Right lobe of liver (tissue), 6 donors: Measurements from ENCODE around the gene SGO2. TPM values are rescaled to one million over a fixed set of nuclear protein-coding genes. Genes with fewer than 3 reads are reported as not detected.

Experiments used
- ATAC-seq, 4 donors: fragments of 200-7000 bp; cut with Tn5 transposase; one replicate each; pipeline ENCODE4 v1.9.1; 2020; ENCODE audit warnings: mild to moderate bottlenecking in 4 of 4, moderate library complexity in 4 of 4
- DNase-seq, 3 donors: peaks; one replicate each; pipeline ENCODE4 v3.0.0-alpha.2; 2020
- H3K27ac ChIP-seq, 3 donors: fragments of 200-600 bp; one replicate each; pipeline ENCODE4 v1.8.0; 2022
- H3K27me3 ChIP-seq, 2 donors: fragments of 200-600 bp; one replicate each; pipeline ENCODE4 v1.8.0; 2022
- H3K36me3 ChIP-seq, 4 donors: fragments of 200-600 bp; sonication (generic) in 1 of 4; one replicate each; pipeline versions ENCODE4 v1.5.1 to v1.8.0; 2017 to 2022; ENCODE audit warnings: control low read depth in 1 of 4
- H3K4me1 ChIP-seq, 4 donors: fragments of 200-600 bp; sonication (generic) in 1 of 4; one replicate each; pipeline versions ENCODE4 v1.5.1 to v1.8.0; 2017 to 2022; ENCODE audit warnings: control low read depth in 1 of 4
- H3K4me3 ChIP-seq, 3 donors: fragments of 200-600 bp; one replicate each; pipeline ENCODE4 v1.8.0; 2022
- H3K9me3 ChIP-seq, 4 donors: fragments of 200-600 bp; sonication (generic) in 1 of 4; one replicate each; pipeline versions ENCODE4 v1.5.1 to v1.8.0; 2017 to 2022; ENCODE audit warnings: control low read depth in 1 of 4
- CTCF ChIP-seq, 4 donors: fragments of 200-600 bp in 3 of 4; fragments of 450-650 bp in 1 of 4; IDR thresholded peaks; one replicate each; pipeline versions ENCODE4 v1.5.1 to v1.8.0; 2016 to 2022; ENCODE audit warnings: antibody characterized with exemption in 4 of 4, mild to moderate bottlenecking in 2 of 4
- POLR2A ChIP-seq: fragments of 450-650 bp; IDR thresholded peaks from one replicate; pipeline ENCODE4 v1.6.1; 2017; ENCODE audit warnings: antibody characterized with exemption, mild to moderate bottlenecking
- WGBS: methylation state at CpG from one replicate; pipeline ENCODE4 v1.1.6; 2018; ENCODE audit warnings: low coverage, low lambda C conversion rate; ENCODE audit not compliant: insufficient coverage; ENCODE audit errors: missing lambda C conversion rate; 5-methylcytosine and 5-hydroxymethylcytosine counted together
- intact Hi-C, 2 donors: fragments of 100-400 bp; cut with DNase I; formaldehyde crosslinking; loops; one replicate each; pipeline versions ENCODE4 v1.11.2 to v1.14.1; 2022
- total RNA-seq, 6 experiments: library from RNA; depleted of rRNA in 2 of 6; stranded (reverse); fragments of >200 nt in 2 of 6; fragmentation: NEBNext Ultra II Directional in 3 of 6; extraction: Animal tissue kit (Norgen Biotek cat#: 25700) in 3 of 6; gene quantifications; one replicate each; pipeline versions ENCODE4 v1.1.0 to v1.2.4, GENCODE V29; 2016 to 2023
- donor health status: DM: no; HTN: yes; CAD: no.
- donor health status: DM: no; HTN: no; CAD: no.
- donor health status: DM: no; HTN: no; CAD: no.
- donor health status: DM: no; HTN: yes; CAD: no.
- donor health status: DM: no; HTN: yes; CAD: no.

Gene SGO2
- total RNA-seq, 6 experiments from 2014 or later: 0.37 to 1.8 (median 0.92) TPM

DNA sequence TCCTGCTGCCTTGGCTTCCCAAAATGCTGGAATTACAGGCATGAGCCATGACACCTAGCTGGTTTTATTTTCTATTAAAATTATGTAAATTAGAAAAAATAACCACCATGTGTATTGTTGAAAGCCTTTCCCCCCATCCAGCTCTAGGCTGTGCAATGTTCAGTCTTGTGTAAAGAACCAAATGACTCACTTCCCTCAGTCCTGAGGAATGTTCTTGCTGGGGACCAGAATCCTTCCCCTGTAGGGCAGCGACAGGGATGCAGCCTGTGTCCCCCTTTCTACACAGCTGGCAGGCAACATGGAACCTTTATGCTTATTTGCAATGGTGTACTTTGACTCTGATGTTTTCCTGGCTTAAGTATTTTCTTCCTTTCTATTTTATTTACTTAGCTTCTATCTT is 89.2 kb downstream of the SGO2 start:
- no peak for DNase-seq
- Histone ChIP-seq H3K36me3 (peaks cover 0 to 96% (median 35%) of the 10 kb centered on the region in 4 donors), H3K9me3 (no peaks in the 10 kb centered on the region), H3K27ac (peak overlapping the region; percentile 30 to 62 (median 33)), H3K4me3 (no peak overlapping the region), H3K4me1 (peaks cover 0 to 82% (median 32%) of the 10 kb centered on the region in 4 donors), H3K27me3 (no peaks in the 10 kb centered on the region)
- intact Hi-C loops: no loop called here
- TF ChIP-seq CTCF (IDR thresholded peaks at IDR 0.05) (peak in 1 of 4 donors; percentile 19), POLR2A (no peak)
- WGBS: 38% methylated on average over 1 of the region's 1 CpG
- ATAC-seq: peak; percentile 9 to 43 (median 18)

GRCh38 chr2:200616193-200616592 is 90.2 kb downstream of the SGO2 start:
- peaks cover 0 to 92% (median 35%) of the 10 kb centered on the region in 4 donors for H3K4me1 ChIP-seq
- 27% methylated on average over 5 of the region's 5 CpGs for WGBS
- H3K9me3 ChIP-seq: no peaks in the 10 kb centered on the region
- H3K4me3 ChIP-seq: no peak overlapping the region
- peak overlapping the region; percentile 33 to 62 (median 45) for H3K27ac ChIP-seq
- no peaks in the 10 kb centered on the region for H3K27me3 ChIP-seq
- peaks cover 0 to 96% (median 35%) of the 10 kb centered on the region in 4 donors for H3K36me3 ChIP-seq
- peak; percentile 75 to 86 (median 84) for DNase-seq
- ATAC-seq: peak; percentile 75 to 85 (median 80)
- intact Hi-C loops: no loop called here
- TF ChIP-seq POLR2A: no peak
- peak in 1 of 4 donors; percentile 17 for TF ChIP-seq CTCF (IDR thresholded peaks at IDR 0.05)

- Histone ChIP-seq H3K9me3 (no peaks in the 10 kb centered on the region), H3K4me3 (no peak overlapping the region), H3K27ac (peak overlapping the region; percentile 17 to 62 (median 45)), H3K36me3 (peaks cover 0 to 95% (median 33%) of the 10 kb centered on the region in 4 donors), H3K4me1 (peaks cover 0 to 93% (median 33%) of the 10 kb centered on the region in 4 donors), H3K27me3 (no peaks in the 10 kb centered on the region)
- intact Hi-C loops: no loop called here
- DNase-seq (no peak), ATAC-seq (no peak)
- TF ChIP-seq CTCF (IDR thresholded peaks at IDR 0.05) (no peak), POLR2A (no peak)
- 24% methylated on average over 4 of the region's 4 CpGs for WGBS
Observed at GRCh38 chr2:200616656-200617055, 90.6 kb downstream of the SGO2 start.

- Histone ChIP-seq H3K36me3 (peaks cover 0 to 95% (median 34%) of the 10 kb centered on the region in 4 donors), H3K27ac (peak overlapping the region in 2 of 3 donors; percentile 45 to 62), H3K4me1 (peaks cover 0 to 93% (median 32%) of the 10 kb centered on the region in 4 donors), H3K27me3 (no peaks in the 10 kb centered on the region), H3K9me3 (no peaks in the 10 kb centered on the region), H3K4me3 (no peak overlapping the region)
- intact Hi-C loops: no loop called here
- whole genome bisulfite sequencing: 35% methylated on average over 6 of the region's 6 CpGs
- DNase-seq: no peak
- no peak for ATAC-seq
- TF ChIP-seq POLR2A (no peak), CTCF (IDR thresholded peaks at IDR 0.05) (no peak)
Observed at GRCh38 chr2:200617156-200618053, 91.4 kb downstream of the SGO2 start.
